Endometrium (tissue), 2 donors: ENCODE measurements around the gene PMEPA1.
"Not testable (repeated sequence)": the region's sequence is repeated elsewhere in the genome, so short reads cannot be mapped to it uniquely, and the experiment has no call there.

Experiments
- FAIRE-seq: peaks from 2 replicates; lab custom pipeline; 2012; peaks lifted over from hg19 to GRCh38; lab: Jason Lieb, UNC
- donor health status: control.
- donor health status: control.

PMEPA1 gene

DNA sequence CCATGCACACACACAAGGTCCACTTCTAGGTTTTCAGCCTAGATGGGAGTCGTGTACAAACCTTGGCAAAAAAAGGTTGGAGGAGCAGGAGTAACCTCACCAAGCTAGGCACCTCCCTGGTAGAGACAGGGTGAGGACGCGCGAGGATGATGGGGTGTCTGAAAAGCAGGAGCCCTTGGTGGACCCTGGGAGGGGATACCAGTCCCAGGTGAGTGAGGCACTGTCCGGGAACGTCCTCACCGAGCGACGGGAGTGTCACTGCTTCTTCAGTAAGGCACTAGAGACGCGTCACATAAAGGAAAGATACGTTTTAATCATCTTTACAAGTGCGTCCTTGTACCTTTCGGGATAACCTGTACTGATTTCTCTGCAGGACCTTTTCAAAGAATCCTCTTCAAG is 60.2 kb downstream of the PMEPA1 start:
- FAIRE-seq = no peak

DNA sequence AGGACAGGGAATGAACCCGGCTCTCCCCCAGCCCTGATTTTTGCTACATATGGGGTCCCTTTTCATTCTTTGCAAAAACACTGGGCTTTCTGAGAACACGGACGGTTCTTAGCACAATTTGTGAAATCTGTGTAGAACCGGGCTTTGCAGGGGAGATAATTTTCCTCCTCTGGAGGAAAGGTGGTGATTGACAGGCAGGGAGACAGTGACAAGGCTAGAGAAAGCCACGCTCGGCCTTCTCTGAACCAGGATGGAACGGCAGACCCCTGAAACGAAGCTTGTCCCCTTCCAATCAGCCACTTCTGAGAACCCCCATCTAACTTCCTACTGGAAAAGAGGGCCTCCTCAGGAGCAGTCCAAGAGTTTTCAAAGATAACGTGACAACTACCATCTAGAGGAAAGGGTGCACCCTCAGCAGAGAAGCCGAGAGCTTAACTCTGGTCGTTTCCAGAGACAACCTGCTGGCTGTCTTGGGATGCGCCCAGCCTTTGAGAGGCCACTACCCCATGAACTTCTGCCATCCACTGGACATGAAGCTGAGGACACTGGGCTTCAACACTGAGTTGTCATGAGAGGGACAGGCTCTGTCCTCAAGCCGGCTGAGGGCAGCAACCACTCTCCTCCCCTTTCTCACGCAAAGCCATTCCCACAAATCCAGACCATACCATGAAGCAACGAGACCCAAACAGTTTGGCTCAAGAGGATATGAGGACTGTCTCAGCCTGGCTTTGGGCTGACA is 60.8 kb downstream of the PMEPA1 start:
- no peak for FAIRE-seq

DNA sequence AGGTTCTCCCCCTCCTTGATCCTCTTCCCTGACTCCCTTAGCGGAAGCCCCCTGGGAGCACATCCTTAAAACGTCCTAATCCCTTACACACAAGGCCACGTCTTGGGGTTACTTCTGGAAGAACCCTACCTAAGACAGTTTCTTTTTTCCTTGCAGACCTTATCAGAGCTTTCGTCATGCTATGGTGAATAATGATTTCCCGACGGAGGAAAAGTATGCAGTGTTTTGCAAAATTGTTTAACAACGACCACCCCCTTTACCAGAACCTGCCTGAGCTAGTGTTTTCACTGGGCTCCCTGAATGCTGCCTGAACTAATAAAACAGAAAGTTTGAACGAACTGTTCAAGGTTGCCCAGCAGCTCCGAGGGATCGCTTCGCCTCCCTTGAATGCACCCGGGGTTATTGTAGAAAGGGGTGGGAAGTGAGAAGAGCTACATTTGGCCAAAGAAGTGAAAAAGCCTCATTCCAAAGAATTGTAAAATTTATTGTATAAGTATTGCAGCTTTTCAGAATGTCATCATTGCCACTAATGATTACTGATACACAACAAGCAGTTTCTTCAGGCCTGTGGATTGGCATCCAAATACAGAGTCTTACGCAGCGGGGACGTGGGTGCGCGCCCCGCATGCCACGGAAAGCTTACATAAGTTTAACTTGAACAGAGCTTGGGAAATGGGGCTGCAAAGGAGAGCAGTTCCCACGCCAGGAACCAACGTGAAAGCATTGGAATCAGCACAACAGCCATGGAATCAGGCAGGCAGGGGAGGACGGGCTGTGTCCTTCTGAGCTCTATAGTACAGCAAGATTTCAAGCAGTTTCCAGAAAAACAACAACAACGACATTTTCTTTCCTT is 61.7 kb downstream of the PMEPA1 start:
- FAIRE-seq = no peak

DNA sequence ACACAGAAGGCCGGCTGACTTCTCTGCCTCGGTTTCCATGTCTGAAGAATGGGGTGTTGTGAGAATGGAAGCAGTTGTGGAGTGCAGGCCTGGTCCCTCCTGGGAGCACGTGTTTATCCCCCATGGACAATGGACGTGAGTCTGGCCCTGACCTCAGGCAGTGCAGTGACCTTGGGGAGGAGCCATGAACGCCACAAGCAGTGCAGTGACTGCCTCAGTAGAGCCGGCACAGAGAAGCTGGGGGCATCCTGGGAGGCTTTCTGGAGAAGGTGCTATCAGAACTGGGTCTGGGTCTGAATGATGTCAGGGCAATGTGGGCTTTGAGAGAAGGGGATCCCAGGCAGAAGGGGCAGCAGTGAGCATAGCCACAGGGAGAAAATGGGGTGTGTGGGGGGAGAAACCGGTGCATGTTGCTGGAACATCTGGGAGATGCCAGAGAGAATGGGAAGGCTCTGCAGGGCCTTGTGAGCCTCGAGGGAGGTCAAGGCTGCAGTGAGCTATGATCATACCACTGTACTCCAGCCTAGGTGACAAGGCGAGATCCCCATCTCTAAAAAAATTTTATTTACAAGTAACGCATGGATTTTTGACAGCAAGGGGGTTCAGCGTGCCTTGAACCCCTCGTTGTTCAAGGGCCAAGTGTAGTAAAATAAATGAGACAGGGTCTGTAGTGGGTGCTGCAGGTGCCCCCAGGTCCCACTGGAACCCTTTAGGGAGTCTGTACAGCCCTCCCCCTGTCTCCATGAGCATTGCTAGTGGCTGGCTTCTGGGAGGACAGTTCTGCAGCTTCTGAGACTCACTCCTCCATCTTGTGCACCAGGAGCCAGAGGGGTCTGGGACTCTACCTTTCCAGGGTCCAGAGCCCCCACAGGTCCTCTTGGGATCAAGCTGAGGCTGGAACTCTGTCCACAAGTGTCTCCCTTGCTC is 62.5 kb downstream of the PMEPA1 start:
- FAIRE-seq = no peak

DNA sequence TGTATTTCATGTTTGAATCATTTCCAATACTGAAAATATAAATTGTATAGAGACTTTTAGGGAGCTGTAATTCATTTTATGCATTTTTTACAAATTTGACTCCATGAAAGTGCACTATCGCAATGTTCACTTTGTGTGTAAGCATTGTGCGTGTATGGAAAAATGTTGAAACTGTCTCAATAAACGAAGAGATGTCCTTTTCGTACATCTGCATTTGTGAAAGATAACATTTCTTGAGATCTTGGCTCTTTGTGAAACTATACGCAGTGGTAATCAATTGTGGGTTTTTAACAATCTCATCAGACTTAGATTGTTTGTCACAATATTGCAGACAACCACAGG is 70.9 kb downstream of the PMEPA1 start:
- no peak for FAIRE-seq

DNA sequence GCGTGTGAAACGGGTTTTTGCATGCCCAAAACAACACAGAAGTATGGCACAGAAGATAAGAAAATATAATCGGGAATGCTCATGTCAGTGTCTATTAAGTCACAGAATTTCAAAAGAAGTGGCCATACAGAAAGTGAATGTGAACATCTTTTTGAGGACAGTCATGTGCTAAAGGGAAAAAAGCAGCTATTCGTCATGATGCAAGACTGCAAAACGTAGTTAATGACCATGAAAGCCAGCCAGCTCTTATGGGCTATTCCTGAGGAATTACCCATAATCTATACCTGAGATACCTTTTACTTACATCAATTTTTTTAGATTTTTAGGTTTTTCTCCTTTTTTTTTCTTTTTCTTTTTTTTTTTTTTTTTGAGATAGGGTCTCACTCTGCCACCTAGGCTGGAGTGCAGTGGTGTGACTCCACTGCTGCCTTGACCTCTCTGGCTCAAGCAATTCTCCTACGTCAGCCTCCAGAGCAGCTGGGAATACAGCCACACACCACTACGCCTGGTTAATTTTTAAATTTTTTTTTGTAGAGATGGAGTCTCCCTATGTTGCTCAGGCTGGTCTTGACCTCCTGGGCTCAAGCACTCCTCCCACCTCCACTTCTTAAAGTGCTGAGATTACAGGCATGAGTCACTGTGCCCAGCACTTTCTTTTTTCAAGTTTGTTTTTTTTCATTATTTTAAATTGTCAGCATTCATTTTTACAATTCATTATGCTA is 71.5 kb downstream of the PMEPA1 start:
- no peak for FAIRE-seq

DNA sequence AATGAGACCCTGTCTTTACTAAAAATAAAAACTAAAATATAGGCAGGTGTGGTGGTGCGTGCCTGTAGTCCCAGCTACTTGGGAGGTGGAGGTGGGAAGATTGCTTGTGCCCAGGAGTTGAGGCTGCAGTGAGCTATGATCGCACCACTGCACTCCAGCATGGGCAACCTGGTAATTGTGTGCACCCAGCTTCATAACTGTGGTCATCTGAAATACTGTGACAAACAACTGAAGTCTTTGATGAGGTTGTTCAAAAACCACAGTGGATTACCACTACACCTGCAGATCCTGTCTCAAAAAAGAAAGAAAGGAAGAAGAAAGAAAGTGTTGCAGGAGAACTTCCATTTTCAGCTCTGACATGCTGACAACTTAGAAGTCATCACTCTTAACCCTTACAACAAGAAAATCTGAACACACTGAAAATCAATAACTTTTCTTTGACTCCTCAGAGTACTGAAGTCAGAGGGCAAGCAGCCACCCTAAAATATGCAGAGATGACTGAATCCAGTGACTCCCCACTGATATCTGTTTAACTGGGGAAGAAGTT is 75.8 kb downstream of the PMEPA1 start:
- no peak for FAIRE-seq

DNA sequence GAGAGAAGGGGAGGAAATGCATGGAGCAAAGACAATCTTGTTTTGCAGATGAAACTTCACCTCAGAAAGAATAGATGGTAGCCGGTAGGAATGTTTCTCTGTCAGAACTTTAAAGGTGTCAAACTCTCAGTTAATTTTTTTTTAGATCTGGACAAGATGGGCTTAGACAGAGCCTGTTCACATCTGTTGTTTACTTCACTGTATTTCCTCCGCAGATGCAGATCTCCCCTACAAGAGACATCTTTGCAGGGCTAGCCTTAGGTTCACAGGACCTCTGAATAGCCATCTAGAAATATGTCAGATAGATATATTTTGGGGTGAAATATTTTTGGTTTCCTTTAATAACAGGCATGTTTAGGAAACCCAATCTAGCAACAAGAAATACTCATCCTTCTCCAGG is 77.5 kb downstream of the PMEPA1 start:
- no peak for FAIRE-seq

DNA sequence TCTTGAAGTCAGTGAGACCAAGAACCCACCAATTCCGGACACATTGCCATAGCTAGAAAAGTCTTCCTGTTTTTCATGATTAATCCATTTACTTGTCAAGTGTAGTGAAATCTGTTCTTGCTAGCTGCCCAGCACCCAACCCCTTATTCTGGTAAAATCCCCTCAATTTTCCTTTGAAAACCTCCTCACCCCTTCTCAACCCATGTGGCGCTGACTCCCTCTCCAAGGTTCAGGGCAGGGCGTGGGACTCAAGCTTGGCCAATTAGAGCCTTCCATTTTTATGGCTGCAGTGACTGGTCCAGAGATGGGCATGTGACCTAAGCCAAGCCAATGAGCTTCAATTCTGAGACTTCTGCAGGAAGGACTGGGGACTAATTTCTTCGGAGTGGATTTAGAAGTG is 79.8 kb downstream of the PMEPA1 start:
- no peak for FAIRE-seq

DNA sequence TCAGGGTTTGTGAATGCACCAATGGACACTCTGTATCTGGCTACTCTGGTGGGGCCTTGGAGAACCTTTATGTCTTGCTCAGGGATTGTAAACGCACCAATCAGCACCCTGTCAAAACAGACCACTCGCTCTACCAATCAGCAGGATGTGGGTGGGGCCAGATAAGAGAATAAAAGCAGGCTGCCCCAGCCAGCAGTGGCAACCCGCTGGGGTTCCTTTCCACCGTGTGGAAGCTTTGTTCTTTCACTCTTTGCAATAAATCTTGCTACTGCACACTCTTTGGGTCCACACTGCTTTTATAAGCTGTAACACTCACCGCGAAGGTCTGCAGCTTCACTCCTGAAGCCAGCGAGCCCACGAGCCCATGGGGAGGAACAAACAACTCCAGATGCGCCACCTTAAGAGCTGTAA is 80.3 kb downstream of the PMEPA1 start:
- not testable (repeated sequence) for FAIRE-seq

DNA sequence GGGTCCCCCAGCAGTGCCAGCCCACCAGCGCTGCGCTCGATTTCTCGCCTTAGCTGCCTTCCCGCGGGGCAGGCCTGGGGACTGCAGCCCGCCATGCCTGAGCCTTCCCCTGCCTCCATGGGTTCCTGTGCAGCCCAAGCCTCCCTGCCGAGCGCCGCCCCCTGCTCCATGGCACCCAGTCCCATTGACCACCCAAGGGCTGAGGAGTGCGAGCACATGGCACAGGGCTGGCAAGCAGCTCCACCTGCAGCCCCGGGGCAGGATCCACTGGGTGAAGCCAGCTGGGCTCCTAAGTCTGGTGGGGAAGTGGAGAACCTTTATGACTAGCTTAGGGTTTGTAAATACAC is 80.9 kb downstream of the PMEPA1 start:
- FAIRE-seq = not testable (repeated sequence)

DNA sequence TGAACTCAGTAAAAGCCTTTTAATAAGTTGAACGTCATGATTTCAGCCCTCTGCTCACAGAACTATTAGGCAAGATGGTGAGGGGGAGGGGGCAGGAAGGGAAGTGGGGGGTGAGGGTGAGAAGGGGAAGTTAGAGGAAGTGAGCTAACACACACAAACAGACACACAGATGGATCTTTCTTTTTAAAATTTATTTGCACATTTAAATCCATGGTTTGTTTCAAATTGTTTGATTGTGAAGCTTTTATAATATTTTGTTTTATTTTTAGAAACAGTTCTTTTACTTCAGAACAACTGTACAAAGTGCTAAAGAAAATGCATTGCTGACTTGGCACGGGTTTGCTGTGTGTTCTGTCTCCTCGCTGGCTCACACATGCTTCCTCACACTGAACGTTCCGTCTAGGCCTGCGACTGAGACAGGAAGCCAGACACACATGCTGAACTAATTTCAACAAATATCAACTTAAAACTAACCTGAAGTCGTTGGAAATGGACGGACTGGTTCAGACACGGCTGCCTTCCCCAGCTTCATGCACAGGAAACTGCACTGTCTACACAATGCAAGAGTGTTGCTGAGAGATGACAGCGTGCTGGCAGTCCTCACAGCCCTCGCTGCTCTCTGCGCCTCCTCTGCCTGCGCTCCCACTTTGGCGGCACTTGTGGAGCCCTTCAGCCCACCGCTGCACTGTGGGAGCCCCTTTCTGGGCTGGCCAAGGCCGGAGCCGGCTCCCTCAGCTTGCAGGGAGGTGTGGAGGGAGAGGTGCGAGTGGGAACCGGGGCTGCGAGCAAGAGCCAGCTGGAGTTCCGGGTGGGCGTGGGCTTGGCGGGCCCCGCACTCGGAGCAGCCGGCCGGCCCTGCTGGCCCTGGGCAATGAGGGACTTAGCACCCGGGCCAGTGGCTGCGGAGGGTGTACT is 81.5 kb downstream of the PMEPA1 start:
- peak; percentile 79 for FAIRE-seq

DNA sequence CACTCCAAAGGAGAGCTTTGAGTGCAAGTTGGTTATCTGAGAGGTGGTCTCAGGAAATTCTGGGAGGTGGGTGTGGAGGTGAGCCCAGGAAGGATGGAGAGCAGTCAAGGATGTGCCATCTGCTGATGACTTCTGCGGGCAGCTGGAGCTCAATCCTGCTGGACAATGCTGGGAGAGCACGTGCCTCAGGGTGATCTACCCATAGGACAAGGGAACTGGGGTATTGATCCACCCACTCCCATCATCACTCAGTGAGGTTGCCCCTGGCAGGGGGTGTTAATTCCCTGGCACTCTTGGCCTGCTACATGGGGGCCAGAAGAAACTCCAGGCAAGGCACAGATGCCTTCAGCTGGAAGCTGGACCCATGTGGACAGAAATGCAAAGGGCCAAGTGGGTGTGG is 82.5 kb downstream of the PMEPA1 start:
- no peak for FAIRE-seq

DNA sequence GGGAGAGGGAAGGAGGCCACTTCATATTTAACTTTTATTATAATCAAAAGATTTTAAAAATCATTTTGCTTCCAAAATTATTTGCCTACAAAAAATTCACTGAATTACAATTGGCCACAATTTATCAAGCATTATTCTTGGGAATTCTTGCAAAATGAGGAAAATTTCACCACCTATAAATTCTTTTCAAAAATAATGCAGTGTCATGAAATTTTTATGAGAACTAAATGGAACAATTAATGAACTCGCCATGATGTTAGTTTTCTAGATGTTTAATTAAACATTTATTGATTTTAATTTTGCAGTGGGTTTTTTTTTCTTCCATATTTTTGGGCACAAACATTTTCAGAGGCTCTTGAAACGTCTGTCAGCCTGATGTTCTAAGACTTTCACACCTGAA is 83.8 kb downstream of the PMEPA1 start:
- FAIRE-seq = no peak

DNA sequence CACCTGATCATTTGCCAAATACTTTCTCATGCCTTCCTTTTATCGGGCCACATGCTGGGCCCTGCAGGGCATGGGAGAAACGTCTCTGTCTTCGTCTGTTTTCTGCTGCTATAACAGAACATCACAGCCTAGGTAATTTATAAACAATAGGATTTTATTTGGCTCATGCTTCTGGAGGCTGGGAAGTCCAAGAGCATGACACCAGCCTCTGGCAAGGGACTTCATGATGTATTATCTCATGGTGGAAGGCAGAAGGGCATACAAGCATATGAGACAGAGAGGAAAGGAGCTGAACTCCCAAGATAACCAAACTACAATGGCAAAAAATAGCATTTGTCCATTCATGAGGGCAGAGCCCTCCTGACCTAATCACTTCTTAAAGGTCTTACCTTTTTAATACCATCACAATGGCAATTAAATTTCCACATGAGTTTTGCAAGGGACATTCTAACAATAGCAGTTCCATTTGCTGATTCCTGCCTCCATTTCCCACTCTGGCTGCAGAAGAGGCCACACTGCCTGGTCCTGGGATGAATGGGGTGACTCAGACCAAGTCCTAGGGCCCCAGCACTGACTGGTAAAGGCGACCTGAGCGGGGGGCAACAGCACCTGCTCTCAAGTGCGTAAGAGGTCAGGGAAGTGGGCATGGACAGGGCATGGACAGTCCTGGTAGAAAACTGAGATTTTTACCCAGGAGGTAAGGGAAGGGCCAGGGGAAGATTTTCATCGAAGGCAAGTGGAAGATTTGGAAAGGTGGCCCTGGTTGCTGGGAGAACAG is 84.4 kb downstream of the PMEPA1 start:
- no peak for FAIRE-seq

DNA sequence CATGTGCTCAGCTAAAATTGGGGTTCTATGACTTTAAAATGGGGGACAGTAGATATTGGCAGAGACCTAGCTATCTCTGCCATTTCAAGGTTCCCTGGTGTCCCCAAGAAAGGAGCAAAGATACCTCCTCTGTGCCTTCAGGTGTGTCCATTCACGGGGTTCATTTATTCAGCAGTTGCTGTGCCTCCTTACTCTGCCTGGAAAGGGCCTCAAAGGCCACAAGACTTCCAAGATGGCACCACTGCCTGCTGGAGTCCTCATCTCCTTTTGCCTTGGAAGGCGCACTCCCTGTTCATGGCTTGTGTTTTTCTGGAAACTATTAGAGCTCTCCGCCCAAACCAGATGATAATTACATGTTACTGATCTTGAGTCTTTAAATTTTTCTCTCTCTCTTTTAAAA is 85.7 kb downstream of the PMEPA1 start:
- no peak for FAIRE-seq

DNA sequence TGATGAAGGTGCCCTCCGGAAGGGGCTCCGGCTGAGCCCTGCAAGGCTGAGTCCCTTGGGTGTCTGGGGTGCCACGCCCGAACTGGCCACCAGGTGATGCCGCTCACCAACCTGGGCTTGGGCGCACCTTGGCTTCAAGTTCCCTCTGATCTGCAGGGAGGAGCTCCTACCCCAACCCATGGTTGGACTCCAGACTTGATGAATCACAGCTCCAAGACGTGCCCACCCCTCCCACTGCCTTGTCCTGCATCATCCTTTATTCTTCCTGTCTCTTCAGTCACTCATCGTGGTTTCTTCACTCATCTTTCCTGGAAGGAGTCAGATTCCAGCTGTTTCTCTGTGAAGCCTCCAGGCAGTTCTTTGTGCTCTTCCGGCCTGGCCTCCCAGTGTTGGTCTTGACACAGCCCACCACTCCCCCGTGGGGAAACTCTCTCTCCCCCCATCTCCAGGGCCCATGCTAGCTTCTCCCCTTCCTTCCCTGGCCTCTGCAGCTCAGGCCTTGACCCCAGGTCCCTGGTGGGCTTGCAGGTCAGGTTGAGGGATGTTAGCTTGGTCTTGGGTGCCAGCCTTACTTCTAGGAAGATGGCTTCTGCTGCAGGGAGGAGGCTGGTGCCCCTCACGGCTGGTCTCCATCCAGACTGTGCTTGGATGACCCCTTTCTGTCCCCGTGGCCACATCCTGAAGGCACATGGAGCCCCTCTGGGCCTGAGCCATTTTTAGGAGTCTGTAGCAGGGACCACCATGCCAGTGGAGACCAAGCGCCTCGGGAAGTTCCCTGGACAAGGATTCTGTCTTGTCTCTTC is 87.0 kb downstream of the PMEPA1 start:
- FAIRE-seq = no peak

DNA sequence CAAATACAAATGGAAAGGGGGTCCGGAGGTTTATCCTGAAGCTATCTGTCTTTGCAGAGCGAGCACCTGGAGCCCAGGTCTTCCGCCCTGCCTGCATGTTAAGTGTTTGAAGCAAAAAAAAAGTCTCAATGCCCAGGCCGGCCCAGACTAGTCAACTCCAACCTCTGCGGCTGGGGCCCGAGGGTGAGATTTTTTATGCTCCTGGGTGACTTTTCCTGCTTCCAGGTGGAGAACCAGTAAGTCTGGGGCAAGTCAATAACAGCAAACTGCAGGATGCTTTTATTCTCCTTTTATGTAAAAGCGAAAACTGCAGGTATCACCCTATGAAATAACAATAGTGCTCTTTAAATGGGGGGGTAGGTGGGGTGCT is 87.6 kb downstream of the PMEPA1 start:
- FAIRE-seq = no peak
